Panc1 (cell line): Measurements from ENCODE around the gene VSIG10L2.

Experiments
- POLR2AphosphoS5 ChIP-seq: IDR thresholded peaks from 2 replicates; pipeline ENCODE4 v1.6.1; 2012; ENCODE audit warnings: mild to moderate bottlenecking, low read depth, low read length, moderate library complexity
- SIN3A ChIP-seq: IDR thresholded peaks from 2 replicates; pipeline ENCODE4 v1.6.1; 2012; ENCODE audit warnings: low read depth, mild to moderate bottlenecking, low read length, moderate library complexity, borderline replicate concordance; ENCODE audit not compliant: insufficient read depth
- TF ChIP-seq, protein P1 (sequence below): fragments of 450-650 bp; IDR thresholded peaks from 2 replicates; pipeline ENCODE4 v1.5.1; 2017; ENCODE audit warnings: mild to moderate bottlenecking

DNA sequence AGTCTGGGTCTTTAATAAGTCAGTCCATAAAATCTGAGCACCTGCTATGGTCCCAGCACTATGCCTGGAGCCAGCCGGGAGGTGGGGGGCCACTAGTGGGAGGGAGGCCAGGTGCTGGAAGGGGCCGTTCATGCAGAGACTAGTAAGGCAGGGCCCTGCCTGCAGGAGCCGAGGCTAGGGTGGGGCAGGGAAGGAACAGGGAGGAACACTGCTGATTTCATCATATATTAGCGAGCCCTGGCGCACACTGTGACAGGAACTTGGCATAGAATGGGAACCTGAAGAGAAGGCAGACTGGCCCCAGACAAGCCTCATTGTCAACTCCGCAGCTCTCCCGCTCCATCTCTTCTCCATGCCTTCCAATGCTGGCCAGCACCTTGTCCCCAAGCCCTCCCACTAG, 7.1 kb downstream of the VSIG10L2 start:
- TF ChIP-seq, protein P1, sequence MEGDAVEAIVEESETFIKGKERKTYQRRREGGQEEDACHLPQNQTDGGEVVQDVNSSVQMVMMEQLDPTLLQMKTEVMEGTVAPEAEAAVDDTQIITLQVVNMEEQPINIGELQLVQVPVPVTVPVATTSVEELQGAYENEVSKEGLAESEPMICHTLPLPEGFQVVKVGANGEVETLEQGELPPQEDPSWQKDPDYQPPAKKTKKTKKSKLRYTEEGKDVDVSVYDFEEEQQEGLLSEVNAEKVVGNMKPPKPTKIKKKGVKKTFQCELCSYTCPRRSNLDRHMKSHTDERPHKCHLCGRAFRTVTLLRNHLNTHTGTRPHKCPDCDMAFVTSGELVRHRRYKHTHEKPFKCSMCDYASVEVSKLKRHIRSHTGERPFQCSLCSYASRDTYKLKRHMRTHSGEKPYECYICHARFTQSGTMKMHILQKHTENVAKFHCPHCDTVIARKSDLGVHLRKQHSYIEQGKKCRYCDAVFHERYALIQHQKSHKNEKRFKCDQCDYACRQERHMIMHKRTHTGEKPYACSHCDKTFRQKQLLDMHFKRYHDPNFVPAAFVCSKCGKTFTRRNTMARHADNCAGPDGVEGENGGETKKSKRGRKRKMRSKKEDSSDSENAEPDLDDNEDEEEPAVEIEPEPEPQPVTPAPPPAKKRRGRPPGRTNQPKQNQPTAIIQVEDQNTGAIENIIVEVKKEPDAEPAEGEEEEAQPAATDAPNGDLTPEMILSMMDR, result no peak
- TF ChIP-seq POLR2AphosphoS5 (no peak), SIN3A (no peak)
